ENCODE results near the gene LRRC34. TPM values are rescaled to one million over a fixed set of nuclear protein-coding genes. Genes with fewer than 3 reads are reported as not detected.

LRRC34 gene
- total and polyA plus RNA-seq, 3 donors from 2014 or later: 9.4 to 32.8 (median 9.7) TPM

- H3K27me3 ChIP-seq: no peaks in the 10 kb centered on the region
- H3K27ac ChIP-seq: no peak overlapping the region
- intact Hi-C loops (cut with DNase I; ENCODE audit: low total_unique reads): no loop called here
- no peak for TF ChIP-seq POLR2A (IDR thresholded peaks at IDR 0.05)
- no peak for TF ChIP-seq CTCF (IDR thresholded peaks at IDR 0.05)
- DNase-seq: no peak
- no peak overlapping the region for H3K4me3 ChIP-seq
- H3K4me1 ChIP-seq: no peaks in the 10 kb centered on the region
- H3K36me3 ChIP-seq (ENCODE audit: low read depth, missing control alignments): no peaks in the 10 kb centered on the region
- H3K9me3 ChIP-seq: no peaks in the 10 kb centered on the region
Measured at GRCh38 chr3:169790219-169790618, 22.5 kb downstream of the LRRC34 start.

GRCh38 chr3:169787791-169788190 is 24.9 kb downstream of the LRRC34 start:
- DNase-seq: no peak
- Histone ChIP-seq H3K36me3 (ENCODE audit: low read depth, missing control alignments) (no peaks in the 10 kb centered on the region), H3K27ac (no peak overlapping the region), H3K9me3 (no peaks in the 10 kb centered on the region), H3K4me3 (no peak overlapping the region), H3K4me1 (no peaks in the 10 kb centered on the region), H3K27me3 (no peaks in the 10 kb centered on the region)
- 90 to 93% methylated on average over 1 of the region's 1 CpG for WGBS, 2 donors
- TF ChIP-seq CTCF (IDR thresholded peaks at IDR 0.05) (no peak), POLR2A (IDR thresholded peaks at IDR 0.05) (no peak)
- intact Hi-C loops (cut with DNase I; ENCODE audit: low total_unique reads): no loop called here

GRCh38 chr3:169787120-169787519 is 25.6 kb downstream of the LRRC34 start:
- no peak for DNase-seq
- no peak overlapping the region for H3K4me3 ChIP-seq
- H3K4me1 ChIP-seq: no peaks in the 10 kb centered on the region
- no peaks in the 10 kb centered on the region for H3K9me3 ChIP-seq
- no peak overlapping the region for H3K27ac ChIP-seq
- intact Hi-C loops (cut with DNase I; ENCODE audit: low total_unique reads): no loop called here
- TF ChIP-seq POLR2A (IDR thresholded peaks at IDR 0.05) (no peak), CTCF (IDR thresholded peaks at IDR 0.05) (no peak)
- H3K27me3 ChIP-seq: no peaks in the 10 kb centered on the region
- WGBS, 2 donors: 96 to 97% methylated on average over 4 of the region's 4 CpGs
- no peaks in the 10 kb centered on the region for H3K36me3 ChIP-seq (ENCODE audit: low read depth, missing control alignments)

GRCh38 chr3:169781209-169781855 is 31.4 kb downstream of the LRRC34 start:
- 82 to 85% methylated on average over 4 of the region's 4 CpGs for WGBS, 2 donors
- no peak for TF ChIP-seq CTCF (IDR thresholded peaks at IDR 0.05)
- TF ChIP-seq POLR2A (IDR thresholded peaks at IDR 0.05): no peak
- intact Hi-C loops (cut with DNase I; ENCODE audit: low total_unique reads): no loop called here
- no peak overlapping the region for H3K27ac ChIP-seq
- H3K4me3 ChIP-seq: no peak overlapping the region
- H3K9me3 ChIP-seq: no peaks in the 10 kb centered on the region
- H3K27me3 ChIP-seq: no peaks in the 10 kb centered on the region
- H3K36me3 ChIP-seq (ENCODE audit: low read depth, missing control alignments): no peaks in the 10 kb centered on the region
- DNase-seq: no peak
- no peaks in the 10 kb centered on the region for H3K4me1 ChIP-seq

- intact Hi-C loops (cut with DNase I; ENCODE audit: low total_unique reads): no loop called here
Measured at GRCh38 chr3:169780742-169781141, 32.0 kb downstream of the LRRC34 start.

More at GRCh38 chr3:169780742-169781141, 32.0 kb downstream of the LRRC34 start:
- Histone ChIP-seq H3K27me3 (no peaks in the 10 kb centered on the region), H3K36me3 (ENCODE audit: low read depth, missing control alignments) (no peaks in the 10 kb centered on the region), H3K9me3 (no peaks in the 10 kb centered on the region), H3K4me3 (no peak overlapping the region), H3K27ac (no peak overlapping the region), H3K4me1 (no peaks in the 10 kb centered on the region)
- no peak for DNase-seq
- 74 to 76% methylated on average over 2 of the region's 2 CpGs for WGBS, 2 donors
- TF ChIP-seq CTCF (IDR thresholded peaks at IDR 0.05) (no peak), POLR2A (IDR thresholded peaks at IDR 0.05) (no peak)
